HepG2 (cell line): ENCODE measurements around the gene COX6B1. TPM values are rescaled to one million over a fixed set of nuclear protein-coding genes. Genes with fewer than 3 reads are reported as not detected.

Experiments
- ATAC-seq: fragments of 200-7000 bp; cut with Tn5 transposase; 3 replicates; pipeline ENCODE4 v1.9.1; 2020; ENCODE audit warnings: mild to moderate bottlenecking, moderate library complexity
- BruUV-seq: library from RNA; stranded (reverse); fragments of 400-500 nt; replicated peaks from 2 replicates; lab custom pipeline; 2021; lab: Mats Ljungman, UMichigan
- CTCF ChIA-PET: fragments of 300-600 bp; formaldehyde crosslinking; extraction: SDS; loops from one replicate; lab custom pipeline; 2021; ENCODE audit warnings: low total read pairs, inconsistent platforms, low intra/inter-chr PET ratio; lab: Yijun Ruan, JAX
- POLR2A ChIA-PET: fragments of 350-600 bp; sonication (Branson Sonifier 250); formaldehyde crosslinking; loops from one replicate; lab custom pipeline; 2020; ENCODE audit warnings: antibody characterized with exemption, inconsistent platforms; lab: Yijun Ruan, JAX
- DNase-seq: peaks from one replicate; pipeline ENCODE4 v3.0.0-alpha.2; 2015; ENCODE audit warnings: low spot score
- FAIRE-seq: peaks from 3 replicates; lab custom pipeline; 2011; peaks lifted over from hg19 to GRCh38; lab: Jason Lieb, UNC
- H2AFZ ChIP-seq: one replicate; pipeline ENCODE4 v1.6.1; 2011; ENCODE audit warnings: low read length, inconsistent platforms
- H3K27ac ChIP-seq: fragments of 300-600 bp; 3 replicates; pipeline ENCODE4 v1.8.0; 2011; ENCODE audit warnings: mixed run types, mild to moderate bottlenecking, mixed read lengths, low read length, inconsistent platforms; ENCODE audit not compliant: insufficient read depth; ENCODE audit errors: extremely low read length
- H3K27me3 ChIP-seq, 2 experiments: fragments of 200-600 bp in 1 of 2; 2 replicates in 1 of 2; 3 replicates in 1 of 2; pipeline versions ENCODE4 v1.6.0 to v1.8.0; 2011; ENCODE audit warnings: low read length in 2 of 2, mild to moderate bottlenecking in 2 of 2, moderate library complexity in 2 of 2, inconsistent platforms in 1 of 2; ENCODE audit not compliant: insufficient read depth in 2 of 2, control insufficient read depth in 1 of 2
- H3K36me3 ChIP-seq, 2 experiments: fragments of 200-600 bp in 1 of 2; replicated peaks in 1 of 2; 2 replicates in 1 of 2; 3 replicates in 1 of 2; pipeline versions ENCODE4 v1.5.1 to v1.8.0; 2011; ENCODE audit warnings: low read length in 2 of 2, inconsistent platforms in 1 of 2; ENCODE audit not compliant: insufficient read depth in 2 of 2, control insufficient read depth in 1 of 2
- H3K4me1 ChIP-seq: 2 replicates; pipeline ENCODE4 v1.5.1; 2012; ENCODE audit warnings: low read length, inconsistent platforms; ENCODE audit not compliant: insufficient read depth
- H3K4me2 ChIP-seq: 2 replicates; pipeline ENCODE4 v1.6.0; 2011; ENCODE audit warnings: low read depth, low read length, inconsistent platforms
- H3K4me3 ChIP-seq, 3 experiments: fragments of 200-600 bp in 1 of 3; sonication (generic), shearing (Covaris generic) in 1 of 3; replicated peaks in 1 of 3; 2 replicates each; pipeline ENCODE4 v1.5.1; 2011 to 2016; ENCODE audit warnings: low read length in 3 of 3, inconsistent platforms in 2 of 3, low read depth in 2 of 3, mild to moderate bottlenecking in 2 of 3, control low read depth in 1 of 3, mixed read lengths in 1 of 3; ENCODE audit not compliant: insufficient read depth in 1 of 3
- H3K79me2 ChIP-seq: one replicate; pipeline ENCODE4 v1.6.1; 2011; ENCODE audit warnings: low read length, inconsistent platforms; ENCODE audit not compliant: insufficient read depth
- H3K9ac ChIP-seq: 2 replicates; pipeline ENCODE4 v1.6.0; 2011; ENCODE audit warnings: mild to moderate bottlenecking, low read depth, low read length, inconsistent platforms; ENCODE audit not compliant: insufficient read depth
- H3K9me3 ChIP-seq: 2 replicates; pipeline ENCODE4 v1.5.1; 2012; ENCODE audit warnings: mild to moderate bottlenecking, low read length
- H4K20me1 ChIP-seq: 2 replicates; pipeline ENCODE4 v1.6.0; 2011; ENCODE audit warnings: inconsistent platforms, mild to moderate bottlenecking, low read length, moderate library complexity; ENCODE audit not compliant: insufficient read depth
- BORCS8-MEF2B ChIP-seq: sonication (generic); formaldehyde crosslinking; IDR thresholded peaks from 2 replicates; pipeline ENCODE4 v1.8.0; 2022; ENCODE audit warnings: mild to moderate bottlenecking, missing genetic modification reagents
- CENPX ChIP-seq: sonication (generic); formaldehyde crosslinking; IDR thresholded peaks from 2 replicates; pipeline ENCODE4 v1.9.0; 2021; ENCODE audit warnings: mild to moderate bottlenecking, missing genetic modification reagents, moderate library complexity
- GPN1 ChIP-seq: sonication (generic); formaldehyde crosslinking; IDR thresholded peaks from 2 replicates; pipeline ENCODE4 v1.5.1; 2020; ENCODE audit warnings: missing genetic modification reagents, borderline replicate concordance
- HDAC6 ChIP-seq: fragments of 200-600 bp; sonication (generic); IDR thresholded peaks from 2 replicates; pipeline ENCODE4 v1.7.0; 2017; ENCODE audit warnings: mild to moderate bottlenecking, antibody characterized with exemption, low read length, low read depth
- HIVEP1 ChIP-seq: sonication (generic); formaldehyde crosslinking; IDR thresholded peaks from 2 replicates; pipeline ENCODE4 v1.4.0; 2020; ENCODE audit warnings: mild to moderate bottlenecking, missing genetic modification reagents
- HOXA7 ChIP-seq: sonication (generic); formaldehyde crosslinking; IDR thresholded peaks from 2 replicates; pipeline ENCODE4 v1.8.1; 2022; ENCODE audit warnings: mild to moderate bottlenecking, missing genetic modification reagents, moderate library complexity
- JUNB ChIP-seq: sonication (generic); formaldehyde crosslinking; IDR thresholded peaks from 2 replicates; pipeline ENCODE4 v1.8.0; 2022; ENCODE audit warnings: missing genetic modification reagents, mild to moderate bottlenecking, borderline replicate concordance
- MTF1 ChIP-seq: sonication (generic); formaldehyde crosslinking; IDR thresholded peaks from 2 replicates; pipeline ENCODE4 v1.5.0; 2020; ENCODE audit warnings: missing genetic modification reagents
- NPAS2 ChIP-seq: sonication (generic); formaldehyde crosslinking; IDR thresholded peaks from 2 replicates; pipeline ENCODE4 v1.8.0; 2022; ENCODE audit warnings: mild to moderate bottlenecking, missing genetic modification reagents, borderline replicate concordance
- TFAP4 ChIP-seq: sonication (generic); IDR thresholded peaks from 2 replicates; pipeline ENCODE4 v1.6.1; 2016; ENCODE audit warnings: low read depth, borderline replicate concordance
- ZBTB7A ChIP-seq: sonication (generic); formaldehyde crosslinking; IDR thresholded peaks from 2 replicates; pipeline ENCODE4 v1.8.0; 2022; ENCODE audit warnings: mild to moderate bottlenecking, missing genetic modification reagents
- ZFY ChIP-seq: sonication (generic); formaldehyde crosslinking; IDR thresholded peaks from 2 replicates; pipeline ENCODE4 v1.4.0; 2020; ENCODE audit warnings: missing genetic modification reagents
- ZNF782 ChIP-seq: sonication (generic); formaldehyde crosslinking; IDR thresholded peaks from 2 replicates; pipeline ENCODE4 v1.4.0; 2020; ENCODE audit warnings: missing genetic modification reagents, mild to moderate bottlenecking, borderline replicate concordance
- WGBS: methylation state at CpG from one replicate; pipeline ENCODE4 v1.1.6; 2017; ENCODE audit warnings: low lambda C conversion rate; 5-methylcytosine and 5-hydroxymethylcytosine counted together
- in situ Hi-C: cut with HindIII; loops from 2 replicates; pipeline ENCODE4 v1.10.0; 2017; ENCODE audit warnings: low pct_unique_long_range_greater_than_20kb; ENCODE audit not compliant: extremely low pct_ligation_motif_present
- intact Hi-C: fragments of 100-400 bp; cut with micrococcal nuclease; formaldehyde crosslinking; loops from one replicate; pipeline ENCODE4 v1.10.0; 2022; ENCODE audit not compliant: unreplicated experiment
- polyA plus RNA-seq, 8 experiments: library from polyadenylated mRNA; depleted of rRNA in 3 of 8; stranded (reverse) in 7 of 8; unstranded in 1 of 8; fragments of >200 nt; fragmentation: Illumina TruSeq in 4 of 8; extraction: Trizol in 4 of 8; gene quantifications; 2 replicates each; pipeline versions ENCODE4 v1.2.1 to v1.2.3, GENCODE V29; 2011 to 2016; ENCODE audit warnings: low read depth in 4 of 8, missing spikeins in 1 of 8, mixed read lengths in 1 of 8; ENCODE audit not compliant: insufficient read depth in 1 of 8
- total RNA-seq, 5 experiments: library from RNA; depleted of rRNA; stranded (reverse); fragments of >200 nt; fragmentation: Illumina TruSeq; extraction: Trizol; gene quantifications; 2 replicates each; pipeline ENCODE4 v1.2.3, GENCODE V29; 2016; ENCODE audit warnings: low read depth in 1 of 5
- TF ChIP-seq, protein P1 (sequence below): sonication (generic); formaldehyde crosslinking; IDR thresholded peaks from 2 replicates; pipeline ENCODE4 v1.8.1; 2023; ENCODE audit warnings: missing genetic modification reagents, mild to moderate bottlenecking, borderline replicate concordance
- TF ChIP-seq, protein P2 (sequence below): IDR thresholded peaks from 2 replicates; pipeline ENCODE4 v1.4.0; 2020; ENCODE audit warnings: mild to moderate bottlenecking, missing genetic modification reagents

Gene COX6B1
- total and polyA plus RNA-seq, 2 of the 13 experiments (the other 11 are each of a cell fraction or from before 2014, with no cell fraction given): 481 to 487 TPM

DNA sequence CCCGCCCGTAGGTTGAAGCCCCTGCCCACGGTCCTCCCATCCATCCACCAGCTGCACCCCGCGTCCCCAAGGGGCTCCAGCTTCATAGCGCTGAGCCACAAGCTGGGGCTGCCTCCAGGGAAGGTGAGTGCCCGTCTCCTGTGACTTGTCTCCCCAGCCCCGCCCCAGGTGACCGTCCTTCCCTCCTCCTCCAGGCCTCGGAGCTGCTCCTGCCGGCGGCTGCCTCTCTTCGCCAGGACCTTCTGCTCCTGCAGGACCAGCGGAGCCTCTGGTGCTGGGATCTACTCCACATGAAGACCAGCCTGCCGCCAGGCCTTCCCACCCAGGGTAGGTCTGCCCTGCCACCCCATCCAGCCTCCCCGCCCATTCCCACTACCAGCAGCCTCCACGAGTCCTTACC lies 28.1 kb upstream of the COX6B1 start:
- DNase-seq: no peak
- Histone ChIP-seq H3K4me3 (no peak overlapping the region), H3K4me2 (no peak overlapping the region), H3K79me2 (no peaks in the 10 kb centered on the region), H3K27me3 (no peaks in the 10 kb centered on the region; a peak in 1 of 5 replicates)
- no peak for ATAC-seq
- intact Hi-C loops: no loop called here
- POLR2A ChIA-PET: no interaction called here
- TF ChIP-seq BORCS8-MEF2B (no peak), GPN1 (CRISPR knock-in tag) (no peak), NPAS2 (CRISPR knock-in tag) (no peak)
- TF ChIP-seq, all 625 proteins: peak for 0
- H3K36me3 ChIP-seq: peaks cover 5 to 13% of the 10 kb centered on the region in 2 experiments; a peak in 4 of 5 replicates
- WGBS: 93% methylated on average over 16 of the region's 17 CpGs
- H3K27ac ChIP-seq: no peak overlapping the region
- H3K9me3 ChIP-seq: no peaks in the 10 kb centered on the region
- CTCF ChIA-PET: no interaction called here
- no TSS peak for BruUV-seq
- H3K9ac ChIP-seq: no peak overlapping the region
- peaks cover 15% of the 10 kb centered on the region for H3K4me1 ChIP-seq
- no peak overlapping the region for H2AFZ ChIP-seq
- in situ Hi-C loops: no loop called here
- no peak for FAIRE-seq
- H4K20me1 ChIP-seq: no peaks in the 10 kb centered on the region

- in situ Hi-C loops (no loop called here), intact Hi-C loops (no loop called here)
- Histone ChIP-seq H2AFZ (no peak overlapping the region), H3K9ac (no peak overlapping the region), H3K79me2 (no peaks in the 10 kb centered on the region), H3K27me3 (no peaks in the 10 kb centered on the region; a peak in 1 of 5 replicates), H3K9me3 (no peaks in the 10 kb centered on the region), H3K4me3 (no peak overlapping the region), H3K4me1 (peaks cover 12% of the 10 kb centered on the region), H4K20me1 (no peaks in the 10 kb centered on the region), H3K36me3 (peaks cover 5 to 6% of the 10 kb centered on the region in 2 experiments; a peak in 2 of 5 replicates), H3K4me2 (no peak overlapping the region), H3K27ac (no peak overlapping the region)
- no peak for FAIRE-seq
- ChIA-PET POLR2A (interaction anchor here (1.4 kb wide), 1 partner anchor 9 kb away, joined by 5 read pairs; the partner anchor contains the start of gene HAUS5), CTCF (no interaction called here)
- ATAC-seq: peak; percentile 68
- BruUV-seq: no TSS peak
- DNase-seq: no peak
- WGBS: 75% methylated on average over 9 of the region's 9 CpGs
- TF ChIP-seq, protein P1, sequence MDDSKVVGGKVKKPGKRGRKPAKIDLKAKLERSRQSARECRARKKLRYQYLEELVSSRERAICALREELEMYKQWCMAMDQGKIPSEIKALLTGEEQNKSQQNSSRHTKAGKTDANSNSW: no peak
- TF ChIP-seq HOXA7 (no peak), ZBTB7A (CRISPR knock-in tag) (no peak), ZFY (CRISPR knock-in tag) (peak; percentile 71), HIVEP1 (CRISPR knock-in tag) (no peak), JUNB (CRISPR knock-in tag) (no peak), ZNF782 (CRISPR knock-in tag) (no peak), HDAC6 (no peak), TFAP4 (no peak), CENPX (CRISPR knock-in tag) (no peak), MTF1 (CRISPR knock-in tag) (no peak)
- TF ChIP-seq, protein P2, sequence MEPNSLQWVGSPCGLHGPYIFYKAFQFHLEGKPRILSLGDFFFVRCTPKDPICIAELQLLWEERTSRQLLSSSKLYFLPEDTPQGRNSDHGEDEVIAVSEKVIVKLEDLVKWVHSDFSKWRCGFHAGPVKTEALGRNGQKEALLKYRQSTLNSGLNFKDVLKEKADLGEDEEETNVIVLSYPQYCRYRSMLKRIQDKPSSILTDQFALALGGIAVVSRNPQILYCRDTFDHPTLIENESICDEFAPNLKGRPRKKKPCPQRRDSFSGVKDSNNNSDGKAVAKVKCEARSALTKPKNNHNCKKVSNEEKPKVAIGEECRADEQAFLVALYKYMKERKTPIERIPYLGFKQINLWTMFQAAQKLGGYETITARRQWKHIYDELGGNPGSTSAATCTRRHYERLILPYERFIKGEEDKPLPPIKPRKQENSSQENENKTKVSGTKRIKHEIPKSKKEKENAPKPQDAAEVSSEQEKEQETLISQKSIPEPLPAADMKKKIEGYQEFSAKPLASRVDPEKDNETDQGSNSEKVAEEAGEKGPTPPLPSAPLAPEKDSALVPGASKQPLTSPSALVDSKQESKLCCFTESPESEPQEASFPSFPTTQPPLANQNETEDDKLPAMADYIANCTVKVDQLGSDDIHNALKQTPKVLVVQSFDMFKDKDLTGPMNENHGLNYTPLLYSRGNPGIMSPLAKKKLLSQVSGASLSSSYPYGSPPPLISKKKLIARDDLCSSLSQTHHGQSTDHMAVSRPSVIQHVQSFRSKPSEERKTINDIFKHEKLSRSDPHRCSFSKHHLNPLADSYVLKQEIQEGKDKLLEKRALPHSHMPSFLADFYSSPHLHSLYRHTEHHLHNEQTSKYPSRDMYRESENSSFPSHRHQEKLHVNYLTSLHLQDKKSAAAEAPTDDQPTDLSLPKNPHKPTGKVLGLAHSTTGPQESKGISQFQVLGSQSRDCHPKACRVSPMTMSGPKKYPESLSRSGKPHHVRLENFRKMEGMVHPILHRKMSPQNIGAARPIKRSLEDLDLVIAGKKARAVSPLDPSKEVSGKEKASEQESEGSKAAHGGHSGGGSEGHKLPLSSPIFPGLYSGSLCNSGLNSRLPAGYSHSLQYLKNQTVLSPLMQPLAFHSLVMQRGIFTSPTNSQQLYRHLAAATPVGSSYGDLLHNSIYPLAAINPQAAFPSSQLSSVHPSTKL: no peak
Measured at GRCh38 chr19:35621708-35622107, 26.4 kb upstream of the COX6B1 start.
